D721Med (cell line): ENCODE results near the gene OR51B4.
"Not testable (repeated sequence)": the region's sequence is repeated elsewhere in the genome, so short reads cannot be mapped to it uniquely, and the experiment has no call there.

ENCODE experiments used
- DNase-seq: peaks from one replicate; pipeline ENCODE4 v3.0.0; 2011; ENCODE audit warnings: low spot score; ENCODE audit not compliant: insufficient read length
- FAIRE-seq: peaks from 2 replicates; lab custom pipeline; 2011; peaks lifted over from hg19 to GRCh38; lab: Jason Lieb, UNC
- TF ChIP-seq, protein P1 (sequence below): IDR thresholded peaks from 2 replicates; pipeline ENCODE4 v1.5.1; 2012; ENCODE audit warnings: mild to moderate bottlenecking, control low read depth; ENCODE audit not compliant: insufficient read depth; ENCODE audit errors: missing control alignments

Gene OR51B4

DNA sequence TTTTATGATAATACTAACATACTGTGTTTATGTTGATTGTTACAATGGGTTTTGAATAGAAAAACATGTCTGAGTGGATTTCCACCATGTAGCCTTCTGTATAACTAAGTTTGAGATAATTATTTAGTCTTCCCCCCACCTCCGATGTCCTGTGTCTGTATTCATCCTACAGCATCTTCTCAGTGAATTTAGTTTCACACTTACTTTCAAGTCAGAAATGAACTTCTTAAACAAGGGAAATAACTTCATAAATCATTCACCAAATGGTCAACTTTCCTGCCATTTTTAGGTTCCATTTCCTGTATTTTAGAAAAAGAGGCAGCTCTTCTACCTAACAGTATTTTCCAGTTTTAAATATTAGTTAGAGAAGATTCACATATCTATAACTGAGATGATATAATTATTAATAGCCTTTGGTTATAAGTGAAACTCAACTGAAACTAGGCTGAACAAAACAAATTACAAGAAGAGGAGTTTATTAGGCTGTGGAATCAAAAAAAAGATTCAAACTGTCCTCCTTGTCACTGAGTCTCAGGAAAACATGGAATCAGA, 38.1 kb upstream of the OR51B4 start:
- TF ChIP-seq, protein P1, sequence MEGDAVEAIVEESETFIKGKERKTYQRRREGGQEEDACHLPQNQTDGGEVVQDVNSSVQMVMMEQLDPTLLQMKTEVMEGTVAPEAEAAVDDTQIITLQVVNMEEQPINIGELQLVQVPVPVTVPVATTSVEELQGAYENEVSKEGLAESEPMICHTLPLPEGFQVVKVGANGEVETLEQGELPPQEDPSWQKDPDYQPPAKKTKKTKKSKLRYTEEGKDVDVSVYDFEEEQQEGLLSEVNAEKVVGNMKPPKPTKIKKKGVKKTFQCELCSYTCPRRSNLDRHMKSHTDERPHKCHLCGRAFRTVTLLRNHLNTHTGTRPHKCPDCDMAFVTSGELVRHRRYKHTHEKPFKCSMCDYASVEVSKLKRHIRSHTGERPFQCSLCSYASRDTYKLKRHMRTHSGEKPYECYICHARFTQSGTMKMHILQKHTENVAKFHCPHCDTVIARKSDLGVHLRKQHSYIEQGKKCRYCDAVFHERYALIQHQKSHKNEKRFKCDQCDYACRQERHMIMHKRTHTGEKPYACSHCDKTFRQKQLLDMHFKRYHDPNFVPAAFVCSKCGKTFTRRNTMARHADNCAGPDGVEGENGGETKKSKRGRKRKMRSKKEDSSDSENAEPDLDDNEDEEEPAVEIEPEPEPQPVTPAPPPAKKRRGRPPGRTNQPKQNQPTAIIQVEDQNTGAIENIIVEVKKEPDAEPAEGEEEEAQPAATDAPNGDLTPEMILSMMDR = no peak
- no peak for DNase-seq
- no peak for FAIRE-seq

DNA sequence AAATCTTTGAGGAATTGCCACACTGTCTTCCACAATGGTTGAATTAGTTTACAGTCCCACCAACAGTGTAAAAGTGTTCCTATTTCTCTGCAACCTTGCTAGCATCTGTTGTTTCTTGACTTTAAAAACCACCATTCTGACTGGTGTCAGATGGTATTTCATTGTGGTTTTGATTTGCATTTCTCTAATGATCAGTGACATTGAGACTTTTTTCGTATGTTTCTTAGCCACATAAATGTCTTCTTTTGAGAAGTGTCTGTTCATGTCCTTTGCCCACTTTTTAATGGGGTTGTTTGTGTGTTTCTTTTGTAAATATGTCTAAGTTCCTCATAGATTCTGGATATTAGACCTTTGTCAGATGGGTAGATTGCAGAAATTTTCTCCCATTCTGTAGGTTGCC, 35.5 kb upstream of the OR51B4 start:
- not testable (repeated sequence) for DNase-seq, FAIRE-seq

DNA sequence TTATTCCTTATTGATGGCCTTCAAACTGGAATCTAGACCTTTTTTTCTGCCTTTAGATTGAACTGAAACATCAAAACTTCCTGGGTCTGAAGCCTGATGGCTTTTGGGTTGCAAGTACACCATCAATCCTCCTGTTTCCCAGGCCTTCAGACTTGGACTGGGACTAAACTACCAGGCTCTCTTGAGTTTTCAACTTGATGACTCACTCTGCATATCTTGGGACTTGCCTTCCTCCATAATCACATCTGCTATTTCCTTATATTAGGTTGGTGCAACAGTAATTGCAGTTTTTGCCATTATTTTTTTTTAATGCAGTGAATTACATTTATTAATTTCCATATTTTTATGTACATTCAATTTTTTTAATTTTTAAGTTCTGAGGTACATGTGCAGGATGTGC, 34.6 kb upstream of the OR51B4 start:
- FAIRE-seq (no peak), DNase-seq (no peak)
- TF ChIP-seq, protein P1 = no peak

DNA sequence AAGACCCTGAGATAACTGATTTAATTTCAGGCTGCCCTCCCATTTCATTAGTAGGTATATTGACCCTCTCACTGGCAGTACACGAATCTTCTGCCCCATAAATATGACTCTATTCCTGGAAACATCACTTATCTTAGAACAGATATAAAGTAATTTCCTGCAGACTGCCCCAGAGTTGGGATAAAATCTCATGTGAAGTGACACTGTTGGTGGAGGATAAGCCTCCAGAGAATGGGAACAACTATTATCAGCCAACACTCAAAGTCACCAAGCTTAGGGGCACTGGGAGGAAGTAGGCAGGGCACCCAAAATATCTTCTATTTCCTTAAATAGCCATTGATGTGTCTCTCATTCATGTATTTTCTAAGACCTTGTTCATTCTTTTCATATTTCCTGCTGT, 33.4 kb upstream of the OR51B4 start:
- TF ChIP-seq, protein P1 = no peak
- no peak for FAIRE-seq
- DNase-seq = no peak

DNA sequence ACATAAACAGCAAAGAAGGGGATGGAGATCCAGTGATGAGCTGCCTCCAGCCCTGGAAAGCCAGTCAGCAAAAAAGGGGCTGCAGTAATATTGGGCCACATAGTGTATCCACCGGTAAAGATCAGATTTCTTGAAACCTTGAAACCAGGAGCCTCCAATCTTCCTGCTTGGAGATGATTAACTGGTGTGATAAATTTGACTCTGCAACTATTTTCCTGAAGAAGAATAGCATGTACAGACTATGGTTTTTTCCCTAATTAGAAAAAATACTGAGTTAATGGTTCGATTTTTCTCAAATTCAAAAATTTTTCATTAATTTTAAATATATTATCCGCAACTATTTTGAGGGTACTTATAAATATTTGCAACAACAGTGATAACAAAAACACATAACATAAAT, 22.5 kb upstream of the OR51B4 start, which contains the start of gene OR51B2:
Gene OR51B2 (minus strand): TSS at position 101 of the 400 bp plus-strand sequence. CDS start 0 bp downstream, at position 101.
- FAIRE-seq (no peak), DNase-seq (no peak)
- TF ChIP-seq, protein P1 = no peak

DNA sequence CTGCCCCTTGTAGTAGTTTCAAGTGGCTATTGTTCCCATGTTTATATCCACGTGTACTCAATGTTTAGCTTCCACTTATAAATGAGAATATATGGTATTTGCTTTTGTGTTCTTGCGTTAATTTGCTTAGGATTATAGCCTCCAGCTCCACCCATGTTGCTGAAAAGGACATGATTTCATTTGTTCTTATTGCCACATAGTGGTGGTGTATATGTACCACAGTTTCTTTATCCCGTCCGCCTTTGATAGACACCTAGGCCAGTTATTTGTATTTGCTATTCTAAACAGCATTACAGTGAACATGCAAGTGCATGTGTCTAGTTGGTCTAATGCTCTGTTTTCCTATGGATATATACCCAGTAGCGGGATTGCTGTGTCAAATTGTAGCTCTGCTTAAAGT, 15.5 kb upstream of the OR51B4 start:
- TF ChIP-seq, protein P1 = no peak
- DNase-seq (no peak), FAIRE-seq (no peak)

DNA sequence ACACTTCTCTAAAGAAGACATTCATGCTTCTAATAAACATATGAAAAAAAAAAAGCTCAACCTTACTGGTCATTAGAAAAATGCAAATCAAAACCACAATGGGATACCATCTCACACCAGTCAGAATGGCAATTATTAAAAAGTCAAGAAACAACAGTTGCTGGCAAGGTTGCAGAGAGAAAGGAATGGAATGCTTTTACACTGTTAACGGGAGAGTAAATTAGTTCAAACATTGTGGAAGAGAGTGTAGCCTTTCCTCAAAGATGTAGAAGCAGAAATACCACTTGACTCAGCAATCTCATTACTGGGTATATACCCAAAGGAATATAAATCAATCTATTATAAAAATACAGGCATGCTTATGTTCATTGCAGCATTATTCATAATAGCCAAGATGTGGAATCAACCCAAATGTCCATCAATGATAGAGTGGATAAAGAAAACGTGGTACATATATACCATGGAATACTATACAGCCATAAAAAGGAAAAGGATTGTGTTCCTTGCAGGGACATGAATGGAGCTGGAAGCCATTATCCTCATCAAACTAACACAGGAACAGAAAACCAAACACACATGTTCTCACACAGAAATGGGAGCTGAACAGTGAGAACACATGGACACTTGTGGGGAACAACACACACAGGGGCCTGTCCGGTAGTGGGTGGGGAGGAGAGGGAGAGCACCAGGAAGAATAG, 11.7 kb upstream of the OR51B4 start:
- not testable (repeated sequence) for DNase-seq, FAIRE-seq

DNA sequence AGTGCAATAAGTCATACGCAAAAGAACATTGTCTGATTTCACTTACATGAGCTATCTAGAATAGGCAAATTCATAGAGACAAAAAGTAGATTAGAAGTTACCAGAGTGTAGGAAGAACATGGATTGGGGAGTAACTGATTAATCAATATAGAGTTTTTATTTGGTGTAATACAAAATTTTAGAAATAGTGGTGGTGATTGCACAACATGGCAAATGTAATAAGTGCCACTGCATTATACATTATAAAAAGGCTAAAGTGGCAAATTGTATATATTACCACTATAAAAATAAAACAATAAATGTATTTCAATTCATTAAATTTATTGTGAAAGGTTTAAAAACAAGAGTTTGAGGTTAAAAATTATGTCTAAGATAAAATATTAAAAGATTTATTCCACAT, 8.7 kb upstream of the OR51B4 start:
- no peak for FAIRE-seq
- DNase-seq = no peak
- TF ChIP-seq, protein P1 = no peak
